ENCODE results near the gene GTPBP6.

DNA sequence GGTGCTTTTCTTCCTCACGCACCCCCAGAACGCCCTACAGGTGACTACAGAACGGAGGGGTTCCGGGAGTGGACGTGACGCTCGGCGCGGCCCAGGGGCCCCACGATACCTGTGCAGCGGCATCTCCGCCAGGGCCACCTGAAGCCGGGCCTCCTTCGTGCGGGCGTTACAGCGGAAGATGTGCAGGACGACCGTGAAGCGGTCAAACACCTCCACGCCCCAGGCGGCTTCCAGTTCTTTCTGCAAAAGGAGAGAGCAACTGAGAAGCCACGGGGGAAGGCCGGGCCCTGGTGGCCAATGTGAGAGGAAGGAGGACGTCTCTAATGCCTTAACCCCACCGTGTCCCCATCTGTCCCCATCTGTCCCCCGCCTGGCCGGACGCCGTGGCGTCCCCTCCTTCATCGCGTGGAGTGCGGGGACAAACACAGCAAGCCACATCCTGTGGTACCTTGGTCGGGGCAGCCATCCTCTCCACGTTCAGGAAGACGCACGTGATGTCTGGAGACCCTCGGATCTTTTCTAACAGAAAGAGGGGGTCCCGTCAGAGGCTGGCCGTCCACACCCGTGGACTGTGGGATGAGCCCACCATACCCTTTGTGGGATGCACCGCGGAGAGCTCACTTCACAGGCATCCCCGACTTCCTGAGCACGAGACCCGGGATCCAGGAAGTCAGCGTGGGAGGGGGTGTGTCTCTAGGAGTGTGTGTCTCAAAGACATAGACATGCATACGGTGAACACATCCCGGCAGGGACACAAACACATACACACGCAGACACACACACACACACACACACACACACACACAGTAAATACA is 3.6 kb downstream of the GTPBP6 start:
- TF ChIP-seq, protein P1, sequence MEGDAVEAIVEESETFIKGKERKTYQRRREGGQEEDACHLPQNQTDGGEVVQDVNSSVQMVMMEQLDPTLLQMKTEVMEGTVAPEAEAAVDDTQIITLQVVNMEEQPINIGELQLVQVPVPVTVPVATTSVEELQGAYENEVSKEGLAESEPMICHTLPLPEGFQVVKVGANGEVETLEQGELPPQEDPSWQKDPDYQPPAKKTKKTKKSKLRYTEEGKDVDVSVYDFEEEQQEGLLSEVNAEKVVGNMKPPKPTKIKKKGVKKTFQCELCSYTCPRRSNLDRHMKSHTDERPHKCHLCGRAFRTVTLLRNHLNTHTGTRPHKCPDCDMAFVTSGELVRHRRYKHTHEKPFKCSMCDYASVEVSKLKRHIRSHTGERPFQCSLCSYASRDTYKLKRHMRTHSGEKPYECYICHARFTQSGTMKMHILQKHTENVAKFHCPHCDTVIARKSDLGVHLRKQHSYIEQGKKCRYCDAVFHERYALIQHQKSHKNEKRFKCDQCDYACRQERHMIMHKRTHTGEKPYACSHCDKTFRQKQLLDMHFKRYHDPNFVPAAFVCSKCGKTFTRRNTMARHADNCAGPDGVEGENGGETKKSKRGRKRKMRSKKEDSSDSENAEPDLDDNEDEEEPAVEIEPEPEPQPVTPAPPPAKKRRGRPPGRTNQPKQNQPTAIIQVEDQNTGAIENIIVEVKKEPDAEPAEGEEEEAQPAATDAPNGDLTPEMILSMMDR (IDR thresholded peaks at IDR 0.05), result no peak
- TF ChIP-seq POLR2A (IDR thresholded peaks at IDR 0.05), result no peak
